Gastroesophageal sphincter (tissue), 3 donors: ENCODE results near the gene CRCP.
"Not testable (repeated sequence)": the region's sequence is repeated elsewhere in the genome, so short reads cannot be mapped to it uniquely, and the experiment has no call there.

ENCODE experiments used
- EP300 ChIP-seq: sonication (generic); formaldehyde crosslinking; IDR thresholded peaks from one replicate; pipeline ENCODE4 v1.6.1; 2017; ENCODE audit warnings: antibody characterized with exemption, mild to moderate bottlenecking
- POLR2AphosphoS5 ChIP-seq: sonication (generic); formaldehyde crosslinking; IDR thresholded peaks from one replicate; pipeline ENCODE4 v1.6.1; 2017; ENCODE audit warnings: antibody characterized with exemption
- TF ChIP-seq, protein P1 (sequence below), 4 experiments: fragments of 200-600 bp in 2 of 4; fragments of 450-650 bp in 2 of 4; sonication (generic) in 1 of 4; IDR thresholded peaks; one replicate each; pipeline ENCODE4 v1.5.1; 2017 to 2019; ENCODE audit warnings: antibody characterized with exemption in 4 of 4, mild to moderate bottlenecking in 2 of 4, moderate library complexity in 2 of 4

DNA sequence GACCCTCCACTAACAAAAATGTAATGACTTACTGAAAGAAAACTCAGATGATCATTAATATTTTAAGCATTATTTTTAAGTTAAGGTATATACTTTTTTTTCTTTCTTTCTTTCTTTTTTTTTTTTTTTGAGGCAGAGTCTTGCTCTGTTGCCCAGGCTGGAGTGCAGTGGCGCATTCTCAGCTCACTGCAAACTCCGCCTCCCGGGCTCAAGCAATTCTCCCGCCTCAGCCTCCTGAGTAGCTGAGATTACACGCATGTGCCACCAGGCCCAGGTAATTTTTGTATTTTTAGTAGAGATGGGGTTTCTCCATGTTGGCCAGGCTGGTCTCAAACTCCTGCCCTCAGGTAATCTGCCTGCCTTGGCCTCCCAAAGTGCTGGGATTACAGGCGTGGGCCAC is 12.5 kb upstream of the CRCP start:
- TF ChIP-seq POLR2AphosphoS5, EP300: not testable (repeated sequence)
- TF ChIP-seq, protein P1, sequence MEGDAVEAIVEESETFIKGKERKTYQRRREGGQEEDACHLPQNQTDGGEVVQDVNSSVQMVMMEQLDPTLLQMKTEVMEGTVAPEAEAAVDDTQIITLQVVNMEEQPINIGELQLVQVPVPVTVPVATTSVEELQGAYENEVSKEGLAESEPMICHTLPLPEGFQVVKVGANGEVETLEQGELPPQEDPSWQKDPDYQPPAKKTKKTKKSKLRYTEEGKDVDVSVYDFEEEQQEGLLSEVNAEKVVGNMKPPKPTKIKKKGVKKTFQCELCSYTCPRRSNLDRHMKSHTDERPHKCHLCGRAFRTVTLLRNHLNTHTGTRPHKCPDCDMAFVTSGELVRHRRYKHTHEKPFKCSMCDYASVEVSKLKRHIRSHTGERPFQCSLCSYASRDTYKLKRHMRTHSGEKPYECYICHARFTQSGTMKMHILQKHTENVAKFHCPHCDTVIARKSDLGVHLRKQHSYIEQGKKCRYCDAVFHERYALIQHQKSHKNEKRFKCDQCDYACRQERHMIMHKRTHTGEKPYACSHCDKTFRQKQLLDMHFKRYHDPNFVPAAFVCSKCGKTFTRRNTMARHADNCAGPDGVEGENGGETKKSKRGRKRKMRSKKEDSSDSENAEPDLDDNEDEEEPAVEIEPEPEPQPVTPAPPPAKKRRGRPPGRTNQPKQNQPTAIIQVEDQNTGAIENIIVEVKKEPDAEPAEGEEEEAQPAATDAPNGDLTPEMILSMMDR (IDR thresholded peaks at IDR 0.05) = not testable (repeated sequence)
